Measurements from ENCODE around the gene OTULIN.

The OTULIN gene

GRCh38 chr5:14723701-14724132 is 59.2 kb downstream of the OTULIN start:
- no peak for DNase-seq

GRCh38 chr5:14724633-14725032 is 60.1 kb downstream of the OTULIN start:
- no peak for DNase-seq

- no peak for DNase-seq
Observed at GRCh38 chr5:14726066-14726838, 61.7 kb downstream of the OTULIN start.

GRCh38 chr5:14727428-14727865 is 62.9 kb downstream of the OTULIN start:
- peak; percentile 36 for DNase-seq

GRCh38 chr5:14727928-14728458 is 63.5 kb downstream of the OTULIN start:
- DNase-seq, result no peak

- DNase-seq, result no peak
Observed at GRCh38 chr5:14728459-14728938, 64.0 kb downstream of the OTULIN start.

- DNase-seq, result no peak
Observed at GRCh38 chr5:14729448-14730385, 65.2 kb downstream of the OTULIN start.

- no peak for DNase-seq
Observed at GRCh38 chr5:14730466-14730865, 65.9 kb downstream of the OTULIN start.

- no peak for DNase-seq
Observed at GRCh38 chr5:14730881-14731280, 66.4 kb downstream of the OTULIN start.

- DNase-seq, result no peak
Observed at GRCh38 chr5:14732991-14733390, 68.5 kb downstream of the OTULIN start.

GRCh38 chr5:14733661-14734060 is 69.1 kb downstream of the OTULIN start:
- DNase-seq, result no peak

GRCh38 chr5:14734396-14734795 is 69.9 kb downstream of the OTULIN start:
- DNase-seq, result no peak

- DNase-seq, result no peak
Observed at GRCh38 chr5:14735944-14736343, 71.4 kb downstream of the OTULIN start.

- no peak for DNase-seq
Observed at GRCh38 chr5:14737291-14737690, 72.8 kb downstream of the OTULIN start.

- DNase-seq, result no peak
Observed at GRCh38 chr5:14738050-14738449, 73.5 kb downstream of the OTULIN start.

- no peak for DNase-seq
Observed at GRCh38 chr5:14739538-14739937, 75.0 kb downstream of the OTULIN start.

- no peak for DNase-seq
Observed at GRCh38 chr5:14739981-14740380, 75.5 kb downstream of the OTULIN start.

GRCh38 chr5:14741131-14741530 is 76.6 kb downstream of the OTULIN start:
- DNase-seq, result no peak

- DNase-seq, result no peak
Observed at GRCh38 chr5:14741801-14742440, 77.4 kb downstream of the OTULIN start.

- DNase-seq, result no peak
Observed at GRCh38 chr5:14742498-14742897, 78.0 kb downstream of the OTULIN start.

GRCh38 chr5:14743601-14744295 is 79.2 kb downstream of the OTULIN start:
- DNase-seq, result no peak
